AG09309 (cell line): ENCODE data around the gene PAPSS2.

Source experiments
- DNase-seq: peaks from one replicate; pipeline ENCODE4 v3.0.0-alpha.2; 2010; ENCODE audit warnings: low read depth
- H3K4me3 ChIP-seq: 2 replicates; pipeline ENCODE4 v1.5.1; 2011; ENCODE audit warnings: mild to moderate bottlenecking, low read depth, low read length, moderate library complexity; ENCODE audit not compliant: control insufficient read depth
- CTCF ChIP-seq: IDR thresholded peaks from 2 replicates; pipeline ENCODE4 v1.5.1; 2011; ENCODE audit warnings: mild to moderate bottlenecking, low read depth, low read length, inconsistent platforms; ENCODE audit not compliant: insufficient read depth, control insufficient read depth; ENCODE audit errors: missing control alignments

The PAPSS2 gene

GRCh38 chr10:87670586-87670985 lies 10.9 kb downstream of the PAPSS2 start:
- no peak overlapping the region for H3K4me3 ChIP-seq
- TF ChIP-seq CTCF = no peak
- no peak for DNase-seq

GRCh38 chr10:87671139-87671815 lies 11.6 kb downstream of the PAPSS2 start:
- TF ChIP-seq CTCF = no peak
- DNase-seq = no peak
- no peak overlapping the region for H3K4me3 ChIP-seq

- TF ChIP-seq CTCF = no peak
- no peak for DNase-seq
- no peak overlapping the region for H3K4me3 ChIP-seq
Observed at GRCh38 chr10:87672551-87672950, 12.9 kb downstream of the PAPSS2 start.

- peak; percentile 44 for DNase-seq
- H3K4me3 ChIP-seq = no peak overlapping the region
- no peak for TF ChIP-seq CTCF
Observed at GRCh38 chr10:87674943-87675342, 15.3 kb downstream of the PAPSS2 start.

- DNase-seq = no peak
Observed at GRCh38 chr10:87675396-87676376, 16.0 kb downstream of the PAPSS2 start.

GRCh38 chr10:87677595-87677994 lies 17.9 kb downstream of the PAPSS2 start:
- DNase-seq = no peak
- no peak for TF ChIP-seq CTCF
- no peak overlapping the region for H3K4me3 ChIP-seq

More at GRCh38 chr10:87675396-87676376, 16.0 kb downstream of the PAPSS2 start:
- H3K4me3 ChIP-seq = no peak overlapping the region
- TF ChIP-seq CTCF = no peak
